BJ (cell line): ENCODE measurements around the gene YOD1. TPM values are rescaled to one million over a fixed set of nuclear protein-coding genes. Genes with fewer than 3 reads are reported as not detected.

ENCODE experiments used
- CTCF ChIA-PET: fragments of 350-600 bp; formaldehyde crosslinking; extraction: SDS; loops from one replicate; lab custom pipeline; 2021; ENCODE audit warnings: antibody characterized with exemption, inconsistent platforms; lab: Yijun Ruan, JAX
- POLR2A ChIA-PET: fragments of 300-600 bp; sonication (Branson Sonifier 250); formaldehyde crosslinking; extraction: SDS; loops from one replicate; lab custom pipeline; 2021; ENCODE audit warnings: antibody characterized with exemption; lab: Charles Lee
- DNase-seq: peaks from one replicate; pipeline ENCODE4 v3.0.0-alpha.2; 2011; ENCODE audit warnings: low read depth
- H3K27me3 ChIP-seq: 2 replicates; pipeline ENCODE4 v1.6.0; 2011; ENCODE audit warnings: low read length; ENCODE audit not compliant: control insufficient read depth, insufficient read depth
- H3K36me3 ChIP-seq: 2 replicates; pipeline ENCODE4 v1.5.1; 2011; ENCODE audit warnings: low read length; ENCODE audit not compliant: control insufficient read depth, insufficient read depth
- H3K4me3 ChIP-seq: 2 replicates; pipeline ENCODE4 v1.5.1; 2011; ENCODE audit warnings: low read depth, mild to moderate bottlenecking, control low read depth, low read length
- CTCF ChIP-seq: IDR thresholded peaks from 2 replicates; pipeline ENCODE4 v1.5.1; 2011; ENCODE audit warnings: low read depth, mild to moderate bottlenecking, control low read depth, inconsistent platforms, low read length, moderate library complexity; ENCODE audit not compliant: insufficient read depth
- polyA plus RNA-seq: library from polyadenylated mRNA; depleted of rRNA; stranded (reverse); fragments of >200 nt; gene quantifications from 2 replicates; pipeline ENCODE4 v1.2.3, GENCODE V29; 2011

YOD1 gene
- polyA plus RNA-seq, 1 experiment = 1.2 TPM

DNA sequence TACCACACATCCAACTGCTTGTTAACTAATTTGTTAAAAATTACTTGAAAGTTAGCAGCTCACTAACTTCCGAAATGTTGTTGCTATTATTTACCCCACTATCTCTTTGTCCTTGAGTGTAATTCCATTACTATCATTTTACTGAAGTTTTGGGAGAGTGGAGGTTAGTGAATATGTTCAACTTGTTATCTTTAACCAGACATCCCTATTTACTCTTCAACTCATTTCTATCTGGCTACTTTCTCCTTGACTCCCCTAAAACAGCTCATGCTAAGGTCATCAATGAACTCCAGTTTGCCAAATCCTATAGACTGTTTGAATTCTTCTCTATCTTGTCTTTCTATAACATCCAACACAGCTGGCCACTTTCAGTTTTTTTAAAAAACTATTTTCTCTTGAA lies 14.1 kb downstream of the YOD1 start:
- Histone ChIP-seq H3K4me3 (no peak overlapping the region), H3K36me3 (no peaks in the 10 kb centered on the region), H3K27me3 (no peaks in the 10 kb centered on the region)
- TF ChIP-seq CTCF = no peak
- DNase-seq = no peak
- ChIA-PET CTCF (interaction anchor here (1.0 kb wide), 2 partner anchors 56 to 130 kb away, joined by 3 read pairs; no protein-coding TSS in a partner anchor), POLR2A (no interaction called here)

DNA sequence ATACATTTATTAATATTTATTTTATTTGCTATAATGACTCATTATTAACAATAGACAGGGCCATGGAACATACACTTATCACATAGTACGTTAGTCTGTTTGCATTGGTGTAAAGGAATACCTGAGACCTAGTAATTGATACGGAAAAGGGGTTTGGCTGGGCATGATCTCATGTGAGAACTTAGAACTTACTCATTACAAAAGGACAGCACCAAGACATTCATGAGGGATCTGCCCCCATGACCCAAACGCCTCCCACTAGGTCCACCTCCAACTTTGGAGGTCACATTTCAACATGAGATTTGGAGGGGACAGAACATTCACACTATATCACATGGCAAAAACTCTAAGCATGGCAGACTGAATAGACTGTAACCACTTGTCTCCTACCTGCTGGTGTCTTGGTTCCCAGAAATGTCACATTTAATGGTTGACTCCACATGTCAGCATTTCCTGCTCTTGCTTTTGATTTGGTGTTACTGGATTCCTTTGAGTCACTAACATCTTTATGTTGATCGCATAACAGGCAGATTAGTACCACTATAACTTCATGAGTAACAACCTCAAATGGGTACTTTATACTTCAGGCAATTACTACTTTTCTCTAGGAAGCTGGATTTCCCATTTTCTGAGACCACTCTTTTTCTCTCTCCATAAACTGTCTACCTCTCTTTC lies 15.0 kb downstream of the YOD1 start:
- Histone ChIP-seq H3K4me3 (no peak overlapping the region), H3K27me3 (no peaks in the 10 kb centered on the region), H3K36me3 (no peaks in the 10 kb centered on the region)
- no peak for DNase-seq
- POLR2A ChIA-PET = no interaction called here
- CTCF ChIA-PET = interaction anchor here (1.0 to 1.5 kb wide), 2 partner anchors 14 to 55 kb away, joined by 3 to 6 read pairs; no protein-coding TSS in a partner anchor
- no peak for TF ChIP-seq CTCF

DNA sequence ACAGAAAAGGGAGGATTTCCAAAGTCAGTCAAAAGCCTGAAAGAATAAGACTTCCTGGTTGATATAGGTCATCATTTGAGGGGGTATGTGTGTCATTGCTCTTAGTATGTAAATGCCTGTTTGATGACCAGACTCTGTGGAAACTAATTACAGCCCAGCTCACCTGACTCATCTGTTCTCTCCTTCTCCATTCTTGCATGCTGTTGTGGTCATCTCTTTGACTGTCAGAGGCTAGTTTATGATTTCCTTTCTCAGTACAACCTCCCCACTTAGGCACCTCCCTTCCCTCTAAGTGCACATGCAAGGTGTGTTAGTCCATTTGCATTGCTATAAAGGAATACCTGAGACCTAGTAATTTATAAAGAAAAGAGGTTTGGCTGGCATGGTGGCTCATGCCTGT lies 16.0 kb downstream of the YOD1 start:
- no peaks in the 10 kb centered on the region for H3K27me3 ChIP-seq
- no peak overlapping the region for H3K4me3 ChIP-seq
- ChIA-PET CTCF (interaction anchor here (1.5 kb wide), 1 partner anchor 15 kb away, joined by 6 read pairs; no protein-coding TSS in a partner anchor), POLR2A (no interaction called here)
- DNase-seq = peak; percentile 54
- TF ChIP-seq CTCF = no peak
- no peaks in the 10 kb centered on the region for H3K36me3 ChIP-seq

DNA sequence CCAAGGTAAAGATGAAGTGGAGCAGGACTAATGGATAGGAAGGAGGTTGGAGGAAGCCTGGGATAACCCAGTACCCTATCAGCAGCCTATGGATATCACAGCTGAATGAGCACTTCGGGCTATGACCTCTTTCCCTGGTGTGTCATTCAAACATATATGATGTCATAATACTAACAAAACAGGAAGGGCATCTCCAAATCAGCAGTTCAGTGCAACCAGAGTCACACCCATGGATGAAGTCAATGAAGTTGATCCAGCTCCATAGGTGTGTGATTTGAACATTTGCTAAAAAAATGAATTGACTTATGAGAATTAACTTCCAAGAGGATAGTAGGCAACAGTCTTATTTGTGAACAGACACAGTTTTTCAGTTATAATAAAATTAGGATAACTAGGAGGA lies 16.8 kb downstream of the YOD1 start:
- ChIA-PET CTCF (interaction anchor here (0.9 to 1.5 kb wide), 4 partner anchors 12 to 371 kb away, joined by 3 to 5 read pairs (median 3); no protein-coding TSS in a partner anchor), POLR2A (no interaction called here)
- TF ChIP-seq CTCF = no peak
- DNase-seq = no peak
- H3K36me3 ChIP-seq = no peaks in the 10 kb centered on the region
- no peaks in the 10 kb centered on the region for H3K27me3 ChIP-seq
- no peak overlapping the region for H3K4me3 ChIP-seq

DNA sequence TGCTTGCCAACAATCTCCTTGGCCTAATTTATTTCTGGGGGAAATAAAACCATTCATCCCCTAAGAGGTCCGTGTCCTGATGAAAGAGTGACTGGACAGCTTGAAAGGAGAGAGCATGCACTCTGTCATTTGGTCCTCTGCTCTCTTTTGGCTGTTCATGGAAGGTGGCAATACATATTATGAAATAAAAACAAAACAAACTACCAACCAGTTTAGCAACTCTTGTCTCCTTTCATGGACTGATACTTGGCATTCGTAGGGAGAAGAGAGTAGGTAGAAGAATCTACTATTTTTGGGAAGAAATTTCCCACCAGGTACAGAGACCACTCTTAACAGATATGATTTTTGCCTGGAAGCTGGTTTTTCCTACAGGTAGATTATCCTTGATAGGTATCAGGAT lies 17.7 kb downstream of the YOD1 start:
- CTCF ChIA-PET = interaction anchor here (0.9 to 2.5 kb wide), 6 partner anchors 13 to 370 kb away, joined by 3 to 9 read pairs (median 3); no protein-coding TSS in a partner anchor
- DNase-seq = no peak
- H3K36me3 ChIP-seq = no peaks in the 10 kb centered on the region
- H3K27me3 ChIP-seq = no peaks in the 10 kb centered on the region
- POLR2A ChIA-PET = no interaction called here
- no peak overlapping the region for H3K4me3 ChIP-seq
- no peak for TF ChIP-seq CTCF
